GM21381 (cell line): Measurements from ENCODE around the gene SCG5.

ENCODE experiments used
- ATAC-seq: cut with Tn5 transposase; IDR thresholded peaks from one replicate; pipeline ENCODE4 v1.9.1; 2021; ENCODE audit warnings: mild to moderate bottlenecking, moderate library complexity; ENCODE audit not compliant: unreplicated experiment

Gene SCG5

GRCh38 chr15:32657941-32658340 is 16.4 kb downstream of the SCG5 start:
- ATAC-seq = no peak

GRCh38 chr15:32659340-32660155 is 18.0 kb downstream of the SCG5 start:
- no peak for ATAC-seq

GRCh38 chr15:32663671-32664070 is 22.2 kb downstream of the SCG5 start:
- no peak for ATAC-seq

- no peak for ATAC-seq
Observed at GRCh38 chr15:32664796-32665195, 23.3 kb downstream of the SCG5 start.

GRCh38 chr15:32667321-32667720 is 25.8 kb downstream of the SCG5 start:
- no peak for ATAC-seq

- ATAC-seq = no peak
Observed at GRCh38 chr15:32668942-32669341, 27.4 kb downstream of the SCG5 start.

- no peak for ATAC-seq
Observed at GRCh38 chr15:32669896-32670611, 28.5 kb downstream of the SCG5 start.

- ATAC-seq = no peak
Observed at GRCh38 chr15:32670623-32671022, 29.1 kb downstream of the SCG5 start.

GRCh38 chr15:32671339-32672325 is 30.1 kb downstream of the SCG5 start:
- no peak for ATAC-seq

GRCh38 chr15:32674681-32675080 is 33.2 kb downstream of the SCG5 start:
- ATAC-seq = no peak

- no peak for ATAC-seq
Observed at GRCh38 chr15:32675466-32675865, 34.0 kb downstream of the SCG5 start.

- no peak for ATAC-seq
Observed at GRCh38 chr15:32676169-32676568, 34.7 kb downstream of the SCG5 start.

GRCh38 chr15:32677238-32677750 is 35.8 kb downstream of the SCG5 start:
- no peak for ATAC-seq

GRCh38 chr15:32679298-32679690 is 37.8 kb downstream of the SCG5 start:
- ATAC-seq = no peak

- ATAC-seq = no peak
Observed at GRCh38 chr15:32682569-32682968, 41.1 kb downstream of the SCG5 start.

- no peak for ATAC-seq
Observed at GRCh38 chr15:32682977-32683630, 41.6 kb downstream of the SCG5 start.

GRCh38 chr15:32683906-32684584 is 42.5 kb downstream of the SCG5 start:
- ATAC-seq = no peak

- ATAC-seq = no peak
Observed at GRCh38 chr15:32685576-32685975, 44.1 kb downstream of the SCG5 start.

- ATAC-seq = no peak
Observed at GRCh38 chr15:32687556-32687955, 46.0 kb downstream of the SCG5 start.

GRCh38 chr15:32688151-32688639 is 46.7 kb downstream of the SCG5 start:
- no peak for ATAC-seq
